SH-SY5Y (cell line): ENCODE results near the gene TADA2B.

ENCODE experiments used
- GATA2 ChIP-seq: IDR thresholded peaks from 2 replicates; pipeline ENCODE4 v1.6.1; 2011; ENCODE audit warnings: mild to moderate bottlenecking, low read depth, low read length
- GATA3 ChIP-seq: IDR thresholded peaks from 2 replicates; pipeline ENCODE4 v1.6.1; 2011; ENCODE audit warnings: low read depth, mild to moderate bottlenecking, low read length, moderate library complexity

GRCh38 chr4:7016512-7016911 lies 26.7 kb upstream of the TADA2B start:
- TF ChIP-seq GATA3 (no peak), GATA2 (no peak)
